ENCODE results near the gene NSMCE1.

NSMCE1 gene

DNA sequence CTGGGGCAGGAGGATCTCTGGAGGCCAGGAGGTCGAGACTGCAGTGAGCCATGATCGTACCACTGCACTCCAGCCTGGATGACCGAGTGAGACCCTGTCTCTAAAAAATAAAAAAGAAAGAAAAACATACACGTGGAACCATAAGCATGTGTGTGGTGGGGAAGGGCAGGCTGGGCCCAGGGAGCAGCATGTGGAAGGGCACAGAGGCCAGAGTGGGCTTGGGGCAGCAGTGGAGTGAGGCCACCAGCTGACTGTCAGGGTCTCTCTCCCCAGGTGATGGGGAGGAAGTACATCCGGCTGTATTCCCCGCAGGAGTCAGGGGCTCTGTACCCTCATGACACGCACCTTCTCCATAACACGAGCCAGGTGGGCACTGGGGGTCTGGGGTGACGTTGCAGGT is 48.5 kb downstream of the NSMCE1 start:
- peaks cover 3% of the 10 kb centered on the region for H3K4me1 ChIP-seq
- no peaks in the 10 kb centered on the region for H3K9me3 ChIP-seq (ENCODE audit: control insufficient read depth, low read length)
- no peak overlapping the region for H3K4me3 ChIP-seq (ENCODE audit: low read depth, low read length)
- no peaks in the 10 kb centered on the region for H3K79me2 ChIP-seq
- H3K27me3 ChIP-seq (ENCODE audit: control insufficient read depth, insufficient read depth, low read length): no peaks in the 10 kb centered on the region
- H3K27ac ChIP-seq: no peak overlapping the region
- TF ChIP-seq, protein P1, sequence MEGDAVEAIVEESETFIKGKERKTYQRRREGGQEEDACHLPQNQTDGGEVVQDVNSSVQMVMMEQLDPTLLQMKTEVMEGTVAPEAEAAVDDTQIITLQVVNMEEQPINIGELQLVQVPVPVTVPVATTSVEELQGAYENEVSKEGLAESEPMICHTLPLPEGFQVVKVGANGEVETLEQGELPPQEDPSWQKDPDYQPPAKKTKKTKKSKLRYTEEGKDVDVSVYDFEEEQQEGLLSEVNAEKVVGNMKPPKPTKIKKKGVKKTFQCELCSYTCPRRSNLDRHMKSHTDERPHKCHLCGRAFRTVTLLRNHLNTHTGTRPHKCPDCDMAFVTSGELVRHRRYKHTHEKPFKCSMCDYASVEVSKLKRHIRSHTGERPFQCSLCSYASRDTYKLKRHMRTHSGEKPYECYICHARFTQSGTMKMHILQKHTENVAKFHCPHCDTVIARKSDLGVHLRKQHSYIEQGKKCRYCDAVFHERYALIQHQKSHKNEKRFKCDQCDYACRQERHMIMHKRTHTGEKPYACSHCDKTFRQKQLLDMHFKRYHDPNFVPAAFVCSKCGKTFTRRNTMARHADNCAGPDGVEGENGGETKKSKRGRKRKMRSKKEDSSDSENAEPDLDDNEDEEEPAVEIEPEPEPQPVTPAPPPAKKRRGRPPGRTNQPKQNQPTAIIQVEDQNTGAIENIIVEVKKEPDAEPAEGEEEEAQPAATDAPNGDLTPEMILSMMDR (IDR thresholded peaks at IDR 0.05): no peak
- no peak overlapping the region for H2AFZ ChIP-seq
- H3K9ac ChIP-seq: no peak overlapping the region
- H3K4me2 ChIP-seq (ENCODE audit: low read length): no peak overlapping the region
- H3K36me3 ChIP-seq (ENCODE audit: control insufficient read depth, insufficient read depth, low read length): no peaks in the 10 kb centered on the region

DNA sequence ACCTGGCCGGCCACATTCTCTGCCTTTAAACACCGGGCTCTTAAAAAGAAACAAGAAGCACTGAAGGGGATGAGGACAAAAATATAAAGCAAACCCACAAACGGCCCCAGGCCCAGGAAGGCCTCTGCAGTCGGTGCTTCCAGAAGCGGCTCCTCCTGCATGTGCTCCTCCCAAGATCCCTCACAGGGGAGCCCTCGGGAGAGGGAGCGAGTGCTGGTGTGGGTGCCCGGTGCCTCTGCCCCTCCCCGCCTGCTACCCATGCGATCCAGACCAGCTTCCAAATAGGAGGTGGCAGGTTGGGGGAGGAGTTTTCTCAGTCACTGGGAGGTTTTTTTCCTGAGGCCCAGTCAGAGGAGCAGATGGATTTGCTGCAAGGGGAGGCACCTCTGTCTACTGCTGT is 49.4 kb downstream of the NSMCE1 start:
- H3K4me1 ChIP-seq: peaks cover 3% of the 10 kb centered on the region
- no peaks in the 10 kb centered on the region for H3K79me2 ChIP-seq
- no peak overlapping the region for H3K4me2 ChIP-seq (ENCODE audit: low read length)
- H3K27ac ChIP-seq: no peak overlapping the region
- no peak overlapping the region for H3K9ac ChIP-seq
- H2AFZ ChIP-seq: no peak overlapping the region
- H3K9me3 ChIP-seq (ENCODE audit: control insufficient read depth, low read length): no peaks in the 10 kb centered on the region
- TF ChIP-seq, protein P1 (IDR thresholded peaks at IDR 0.05): no peak
- no peaks in the 10 kb centered on the region for H3K27me3 ChIP-seq (ENCODE audit: control insufficient read depth, insufficient read depth, low read length)
- H3K4me3 ChIP-seq (ENCODE audit: low read depth, low read length): no peak overlapping the region
- no peaks in the 10 kb centered on the region for H3K36me3 ChIP-seq (ENCODE audit: control insufficient read depth, insufficient read depth, low read length)

DNA sequence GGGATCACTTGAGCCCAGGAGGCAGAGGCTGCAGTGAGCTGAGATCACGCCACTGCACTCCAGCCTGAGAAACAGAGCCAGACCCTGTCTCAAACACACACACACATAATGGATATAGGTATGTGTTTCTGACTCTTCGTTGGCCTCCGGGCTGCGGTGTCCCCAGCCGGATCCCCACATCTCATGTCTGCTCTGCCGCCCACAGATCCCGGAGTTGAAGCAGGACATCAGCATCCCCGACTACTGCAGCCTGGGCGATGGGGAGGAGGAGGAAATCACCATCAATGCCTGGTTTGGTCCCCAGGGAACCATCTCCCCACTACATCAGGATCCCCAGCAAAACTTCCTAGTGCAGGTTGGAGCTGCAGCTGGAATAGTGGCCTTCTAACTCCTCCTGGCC is 49.8 kb downstream of the NSMCE1 start:
- Histone ChIP-seq H3K27ac (no peak overlapping the region), H3K36me3 (ENCODE audit: control insufficient read depth, insufficient read depth, low read length) (no peaks in the 10 kb centered on the region)
- TF ChIP-seq, protein P1 (IDR thresholded peaks at IDR 0.05): no peak

DNA sequence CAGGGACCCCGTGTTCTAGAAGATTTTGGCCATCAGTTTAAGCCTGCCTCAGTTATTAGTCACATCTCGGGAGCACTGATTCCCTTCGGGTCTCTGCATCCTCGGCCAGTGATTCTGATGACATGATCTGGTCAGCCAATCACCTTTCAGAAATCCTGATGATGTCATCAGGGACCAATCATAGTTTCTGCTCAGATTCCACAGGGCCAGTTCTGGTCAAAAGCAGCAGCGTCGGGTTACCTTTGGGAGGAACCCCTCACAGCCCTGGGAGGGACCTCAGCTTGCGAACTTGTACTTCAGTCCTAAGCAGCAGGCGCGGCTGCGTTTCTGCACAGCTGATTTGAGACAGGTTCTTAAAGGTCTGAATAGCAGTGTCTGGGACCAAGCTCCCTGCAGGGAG is 51.3 kb downstream of the NSMCE1 start:
- Histone ChIP-seq H3K4me2 (ENCODE audit: low read length) (no peak overlapping the region), H3K36me3 (ENCODE audit: control insufficient read depth, insufficient read depth, low read length) (no peaks in the 10 kb centered on the region), H3K27ac (no peak overlapping the region), H3K4me3 (ENCODE audit: low read depth, low read length) (no peak overlapping the region), H3K27me3 (ENCODE audit: control insufficient read depth, insufficient read depth, low read length) (no peaks in the 10 kb centered on the region), H3K9me3 (ENCODE audit: control insufficient read depth, low read length) (no peaks in the 10 kb centered on the region), H3K4me1 (peaks cover under 1% of the 10 kb centered on the region), H3K79me2 (no peaks in the 10 kb centered on the region), H3K9ac (no peak overlapping the region), H2AFZ (no peak overlapping the region)
- TF ChIP-seq, protein P1 (IDR thresholded peaks at IDR 0.05): no peak

More for the DNA sequence above, 49.8 kb downstream of the NSMCE1 start:
- H3K4me2 ChIP-seq (ENCODE audit: low read length): no peak overlapping the region
- no peak overlapping the region for H3K9ac ChIP-seq
- H3K27me3 ChIP-seq (ENCODE audit: control insufficient read depth, insufficient read depth, low read length): no peaks in the 10 kb centered on the region
- H3K4me1 ChIP-seq: peaks cover 3% of the 10 kb centered on the region
- no peak overlapping the region for H3K4me3 ChIP-seq (ENCODE audit: low read depth, low read length)
- H3K9me3 ChIP-seq (ENCODE audit: control insufficient read depth, low read length): no peaks in the 10 kb centered on the region
- H2AFZ ChIP-seq: no peak overlapping the region
- no peaks in the 10 kb centered on the region for H3K79me2 ChIP-seq

DNA sequence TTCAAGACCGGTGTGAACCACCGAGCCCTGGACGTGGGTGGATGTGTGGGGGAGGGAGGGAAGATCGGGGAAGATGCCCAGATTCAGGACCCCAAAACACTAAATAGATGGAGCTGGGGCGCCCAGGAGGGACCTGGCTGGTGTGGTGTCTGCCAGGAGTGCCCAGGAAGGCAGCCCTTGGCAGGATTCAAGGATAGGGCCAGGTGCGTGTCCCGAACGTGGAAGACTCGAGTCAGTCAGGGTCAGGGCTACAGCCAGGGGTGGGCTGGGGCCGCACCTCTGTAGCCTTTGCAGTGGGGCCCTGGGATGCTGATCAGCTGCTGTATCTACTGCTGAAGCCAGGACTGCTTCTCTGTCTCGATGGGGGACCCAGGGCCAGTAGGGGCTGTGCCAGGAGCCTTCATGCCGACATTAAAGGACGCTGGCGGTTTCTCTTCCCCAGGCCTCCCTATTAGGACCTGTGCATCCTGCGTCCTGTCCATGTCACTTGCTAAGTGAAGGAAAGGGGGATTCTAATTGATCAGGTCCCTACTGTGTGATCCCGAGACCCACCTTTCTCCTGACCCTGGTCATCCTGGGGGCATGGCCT is 52.2 kb downstream of the NSMCE1 start:
- Histone ChIP-seq H3K4me3 (ENCODE audit: low read depth, low read length) (no peak overlapping the region), H3K36me3 (ENCODE audit: control insufficient read depth, insufficient read depth, low read length) (no peaks in the 10 kb centered on the region), H3K27ac (no peak overlapping the region)

More for the DNA sequence above, 52.2 kb downstream of the NSMCE1 start:
- Histone ChIP-seq H3K9ac (no peak overlapping the region), H3K27me3 (ENCODE audit: control insufficient read depth, insufficient read depth, low read length) (no peaks in the 10 kb centered on the region), H3K4me2 (ENCODE audit: low read length) (no peak overlapping the region), H3K9me3 (ENCODE audit: control insufficient read depth, low read length) (no peaks in the 10 kb centered on the region), H2AFZ (no peak overlapping the region), H3K4me1 (no peaks in the 10 kb centered on the region), H3K79me2 (no peaks in the 10 kb centered on the region)
- TF ChIP-seq, protein P1 (IDR thresholded peaks at IDR 0.05): no peak

Measured in parathyroid adenoma (tissue), 2 donors.